PFSK-1 (cell line): Measurements from ENCODE around the gene RNF145.

Source experiments
- FOXP2 ChIP-seq: optimal IDR thresholded peaks from 2 replicates; pipeline ENCODE3; 2011; ENCODE audit warnings: borderline replicate concordance, control low read depth, inconsistent platforms; ENCODE audit not compliant: insufficient read depth; ENCODE audit errors: extremely low read length, extremely low read depth
- POLR2AphosphoS5 ChIP-seq: IDR thresholded peaks from 2 replicates; pipeline ENCODE4 v1.6.1; 2012; ENCODE audit warnings: low read depth, mild to moderate bottlenecking, control low read depth, low read length, moderate library complexity
- REST ChIP-seq, 2 experiments: IDR thresholded peaks; 2 replicates each; pipeline versions ENCODE4 v1.6.1 to v1.8.0; 2011 to 2012; ENCODE audit warnings: low read depth in 2 of 2, low read length in 2 of 2, control low read depth in 1 of 2, inconsistent platforms in 1 of 2, mild to moderate bottlenecking in 1 of 2, moderate library complexity in 1 of 2; ENCODE audit not compliant: insufficient read depth in 1 of 2
- SIN3A ChIP-seq: IDR thresholded peaks from 2 replicates; pipeline ENCODE4 v1.6.1; 2012; ENCODE audit warnings: mild to moderate bottlenecking, low read length, moderate library complexity, borderline replicate concordance; ENCODE audit not compliant: insufficient read depth
- TAF1 ChIP-seq: IDR thresholded peaks from 2 replicates; pipeline ENCODE4 v1.6.1; 2012; ENCODE audit warnings: low read length, control low read depth, borderline replicate concordance; ENCODE audit not compliant: insufficient read depth

The RNF145 gene

GRCh38 chr5:159184858-159185381 is 24.4 kb downstream of the RNF145 start:
- TF ChIP-seq TAF1 (no peak), SIN3A (no peak), POLR2AphosphoS5 (no peak), REST (IDR thresholded peaks at IDR 0.05; ENCODE audit: insufficient read depth in 1 of 2, low read depth in 2 of 2, low read length in 2 of 2) (no peak), FOXP2 (no peak)

GRCh38 chr5:159184236-159184635 is 25.1 kb downstream of the RNF145 start:
- TF ChIP-seq SIN3A (no peak), FOXP2 (no peak), REST (IDR thresholded peaks at IDR 0.05; ENCODE audit: insufficient read depth in 1 of 2, low read depth in 2 of 2, low read length in 2 of 2) (no peak), TAF1 (no peak), POLR2AphosphoS5 (no peak)

- TF ChIP-seq SIN3A (no peak), POLR2AphosphoS5 (no peak), TAF1 (no peak), FOXP2 (no peak)
Measured at GRCh38 chr5:159183247-159183646, 26.1 kb downstream of the RNF145 start.

- no peak for TF ChIP-seq SIN3A
Measured at GRCh38 chr5:159182691-159183090, 26.7 kb downstream of the RNF145 start.

GRCh38 chr5:159181651-159182050 is 27.7 kb downstream of the RNF145 start:
- TF ChIP-seq FOXP2, result no peak
- TF ChIP-seq TAF1, result no peak
- no peak for TF ChIP-seq SIN3A
- no peak for TF ChIP-seq REST (IDR thresholded peaks at IDR 0.05; ENCODE audit: insufficient read depth in 1 of 2, low read depth in 2 of 2, low read length in 2 of 2)
- TF ChIP-seq POLR2AphosphoS5, result no peak

- no peak for TF ChIP-seq SIN3A
- TF ChIP-seq TAF1, result no peak
- no peak for TF ChIP-seq FOXP2
- no peak for TF ChIP-seq POLR2AphosphoS5
- TF ChIP-seq REST (IDR thresholded peaks at IDR 0.05; ENCODE audit: insufficient read depth in 1 of 2, low read depth in 2 of 2, low read length in 2 of 2), result no peak
Measured at GRCh38 chr5:159181152-159181551, 28.2 kb downstream of the RNF145 start.
